Measurements from ENCODE around the gene CCT2.

- TF ChIP-seq POLR2A (IDR thresholded peaks at IDR 0.05; ENCODE audit: low read length) (no peak), GATA1 (IDR thresholded peaks at IDR 0.05; ENCODE audit: low read depth, low read length) (no peak)
Measured at GRCh38 chr12:69613351-69613750, 28.1 kb downstream of the CCT2 start.

Data from erythroblast (primary cell).